ENCODE measurements around the gene ZNF226.

- TF ChIP-seq, protein P1, sequence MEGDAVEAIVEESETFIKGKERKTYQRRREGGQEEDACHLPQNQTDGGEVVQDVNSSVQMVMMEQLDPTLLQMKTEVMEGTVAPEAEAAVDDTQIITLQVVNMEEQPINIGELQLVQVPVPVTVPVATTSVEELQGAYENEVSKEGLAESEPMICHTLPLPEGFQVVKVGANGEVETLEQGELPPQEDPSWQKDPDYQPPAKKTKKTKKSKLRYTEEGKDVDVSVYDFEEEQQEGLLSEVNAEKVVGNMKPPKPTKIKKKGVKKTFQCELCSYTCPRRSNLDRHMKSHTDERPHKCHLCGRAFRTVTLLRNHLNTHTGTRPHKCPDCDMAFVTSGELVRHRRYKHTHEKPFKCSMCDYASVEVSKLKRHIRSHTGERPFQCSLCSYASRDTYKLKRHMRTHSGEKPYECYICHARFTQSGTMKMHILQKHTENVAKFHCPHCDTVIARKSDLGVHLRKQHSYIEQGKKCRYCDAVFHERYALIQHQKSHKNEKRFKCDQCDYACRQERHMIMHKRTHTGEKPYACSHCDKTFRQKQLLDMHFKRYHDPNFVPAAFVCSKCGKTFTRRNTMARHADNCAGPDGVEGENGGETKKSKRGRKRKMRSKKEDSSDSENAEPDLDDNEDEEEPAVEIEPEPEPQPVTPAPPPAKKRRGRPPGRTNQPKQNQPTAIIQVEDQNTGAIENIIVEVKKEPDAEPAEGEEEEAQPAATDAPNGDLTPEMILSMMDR (IDR thresholded peaks at IDR 0.05; ENCODE audit: poor library complexity), result no peak
- TF ChIP-seq EZH2 (IDR thresholded peaks at IDR 0.05; ENCODE audit: borderline replicate concordance), result no peak
These were observed 42.4 kb downstream of the ZNF226 start for GRCh38 chr19:44207126-44207803.
